H9 (cell line): ENCODE data around the gene ARPP21. TPM values are rescaled to one million over a fixed set of nuclear protein-coding genes. Genes with fewer than 3 reads are reported as not detected.

ENCODE experiments used
- DNase-seq: peaks from one replicate; pipeline ENCODE4 v3.0.0-alpha.2; 2017
- H2AFZ ChIP-seq: one replicate; pipeline ENCODE4 v1.6.1; 2013; ENCODE audit warnings: mild to moderate bottlenecking, low read length, control low read depth, moderate library complexity
- H2AK5ac ChIP-seq: 2 replicates; pipeline ENCODE4 v1.6.1; 2013; ENCODE audit warnings: low read length, control low read depth, mixed read lengths; ENCODE audit not compliant: insufficient read length
- H2BK120ac ChIP-seq: one replicate; pipeline ENCODE4 v1.6.1; 2013; ENCODE audit warnings: low read depth, mild to moderate bottlenecking, low read length, control low read depth, inconsistent platforms; ENCODE audit not compliant: poor library complexity, severe bottlenecking
- H2BK12ac ChIP-seq: 2 replicates; pipeline ENCODE4 v1.6.1; 2013; ENCODE audit warnings: low read length, control low read depth, mixed read lengths, low read depth; ENCODE audit not compliant: insufficient read length
- H2BK15ac ChIP-seq: 2 replicates; pipeline ENCODE4 v1.6.1; 2013; ENCODE audit warnings: low read depth, low read length, control low read depth
- H2BK20ac ChIP-seq: one replicate; pipeline ENCODE4 v1.6.1; 2013; ENCODE audit warnings: low read depth, mild to moderate bottlenecking, low read length, control low read depth, inconsistent platforms; ENCODE audit not compliant: poor library complexity, severe bottlenecking
- H2BK5ac ChIP-seq: 2 replicates; pipeline ENCODE4 v1.6.1; 2013; ENCODE audit warnings: low read length, control low read depth, mixed read lengths; ENCODE audit not compliant: insufficient read length
- H3K14ac ChIP-seq: 2 replicates; pipeline ENCODE4 v1.6.1; 2013; ENCODE audit warnings: low read length, control low read depth; ENCODE audit not compliant: insufficient read depth
- H3K18ac ChIP-seq: 2 replicates; pipeline ENCODE4 v1.6.1; 2013; ENCODE audit warnings: low read depth, mild to moderate bottlenecking, mixed read lengths, low read length, control low read depth; ENCODE audit not compliant: insufficient read length
- H3K23ac ChIP-seq: 2 replicates; pipeline ENCODE4 v1.6.1; 2013; ENCODE audit warnings: low read length, control low read depth, mixed read lengths, low read depth; ENCODE audit not compliant: insufficient read length
- H3K23me2 ChIP-seq: 2 replicates; pipeline ENCODE4 v1.6.1; 2013; ENCODE audit warnings: low read depth, mild to moderate bottlenecking, mixed read lengths, low read length, control low read depth; ENCODE audit not compliant: insufficient read length, poor library complexity, severe bottlenecking
- H3K27ac ChIP-seq: 2 replicates; pipeline ENCODE4 v1.5.1; 2013; ENCODE audit warnings: low read length, control low read depth, mixed read lengths, low read depth; ENCODE audit not compliant: insufficient read length
- H3K27me3 ChIP-seq: 2 replicates; pipeline ENCODE4 v1.6.1; 2013; ENCODE audit warnings: low read length, control low read depth, inconsistent platforms; ENCODE audit not compliant: insufficient read depth
- H3K4ac ChIP-seq: 2 replicates; pipeline ENCODE4 v1.6.1; 2013; ENCODE audit warnings: low read depth, mild to moderate bottlenecking, control low read depth, inconsistent platforms, low read length, moderate library complexity
- H3K4me1 ChIP-seq: 2 replicates; pipeline ENCODE4 v1.6.1; 2013; ENCODE audit warnings: low read length, control low read depth, inconsistent platforms; ENCODE audit not compliant: insufficient read depth
- H3K4me2 ChIP-seq: 2 replicates; pipeline ENCODE4 v1.6.1; 2013; ENCODE audit warnings: low read length, control low read depth, mixed read lengths; ENCODE audit not compliant: insufficient read length, insufficient read depth
- H3K56ac ChIP-seq: 2 replicates; pipeline ENCODE4 v1.6.1; 2013; ENCODE audit warnings: low read depth, mild to moderate bottlenecking, mixed read lengths, low read length, control low read depth; ENCODE audit not compliant: insufficient read length
- H3K79me1 ChIP-seq: 2 replicates; pipeline ENCODE4 v1.6.1; 2013; ENCODE audit warnings: low read depth, mild to moderate bottlenecking, moderate library complexity, low read length, control low read depth, inconsistent platforms; ENCODE audit not compliant: insufficient read depth, poor library complexity, severe bottlenecking
- H3K79me2 ChIP-seq: 2 replicates; pipeline ENCODE4 v1.6.1; 2013; ENCODE audit warnings: low read length, control low read depth, inconsistent platforms; ENCODE audit not compliant: insufficient read depth
- H3K9ac ChIP-seq: 2 replicates; pipeline ENCODE4 v1.6.1; 2013; ENCODE audit warnings: low read length, control low read depth, mixed read lengths; ENCODE audit not compliant: insufficient read length; ENCODE audit errors: extremely low read depth
- H3K9me3 ChIP-seq: one replicate; pipeline ENCODE4 v1.6.1; 2013; ENCODE audit warnings: low read depth, low read length, inconsistent platforms; ENCODE audit not compliant: control insufficient read depth
- H3T11ph ChIP-seq: one replicate; pipeline ENCODE4 v1.6.1; 2013; ENCODE audit warnings: mild to moderate bottlenecking, low read length, control low read depth, inconsistent platforms
- H4K20me1 ChIP-seq: one replicate; pipeline ENCODE4 v1.6.1; 2013; ENCODE audit not compliant: control insufficient read depth, insufficient read length, insufficient read depth
- H4K5ac ChIP-seq: 2 replicates; pipeline ENCODE4 v1.6.1; 2013; ENCODE audit warnings: low read depth, mild to moderate bottlenecking, mixed read lengths, low read length, control low read depth; ENCODE audit not compliant: insufficient read length
- H4K8ac ChIP-seq: replicated peaks from 2 replicates; pipeline ENCODE4 v1.6.1; 2013; ENCODE audit warnings: low read length, control low read depth, mixed read lengths, low read depth; ENCODE audit not compliant: insufficient read length
- H4K91ac ChIP-seq: 2 replicates; pipeline ENCODE4 v1.6.1; 2013; ENCODE audit warnings: low read depth, mild to moderate bottlenecking, moderate library complexity, mixed read lengths, low read length, control low read depth; ENCODE audit not compliant: insufficient read length
- H3K27ac Mint-ChIP-seq, 3 experiments: 2 replicates in 2 of 3; 3 replicates in 1 of 3; pipeline ENCODE4 v1.8.0; 2020 to 2021; ENCODE audit warnings: mixed read lengths in 3 of 3, mild to moderate bottlenecking in 1 of 3, moderate library complexity in 1 of 3
- H3K27me3 Mint-ChIP-seq: 2 replicates; pipeline ENCODE4 v1.8.0; 2021; ENCODE audit warnings: low read depth, mild to moderate bottlenecking, moderate library complexity, mixed read lengths
- H3K36me3 Mint-ChIP-seq, 3 experiments: 2 replicates in 2 of 3; 3 replicates in 1 of 3; pipeline ENCODE4 v1.8.0; 2020 to 2021; ENCODE audit warnings: low read depth in 3 of 3, mixed read lengths in 3 of 3; ENCODE audit not compliant: insufficient read depth in 1 of 3
- H3K4me1 Mint-ChIP-seq, 2 experiments: 2 replicates each; pipeline ENCODE4 v1.8.0; 2020; ENCODE audit warnings: mixed read lengths in 2 of 2
- H3K4me3 Mint-ChIP-seq, 2 experiments: 2 replicates in 1 of 2; 3 replicates in 1 of 2; pipeline ENCODE4 v1.8.0; 2020 to 2021; ENCODE audit warnings: mild to moderate bottlenecking in 2 of 2, mixed read lengths in 2 of 2, moderate library complexity in 1 of 2
- H3K9me3 Mint-ChIP-seq, 2 experiments: 2 replicates in 1 of 2; 3 replicates in 1 of 2; pipeline ENCODE4 v1.8.0; 2020; ENCODE audit warnings: mild to moderate bottlenecking in 2 of 2, mixed read lengths in 2 of 2, moderate library complexity in 1 of 2
- CTCF ChIP-seq: fragments of 200-600 bp; sonication (generic); conservative IDR thresholded peaks from 3 replicates; pipeline ENCODE4 v1.8.0; 2021; ENCODE audit warnings: antibody characterized with exemption, mild to moderate bottlenecking
- WGBS: extraction: QIAGEN DNeasy Blood & Tissue Kit; methylation state at CpG from one replicate; pipeline ENCODE4 v1.1.7; 2013; ENCODE audit warnings: missing lambda C conversion rate, low lambda C conversion rate, mixed read lengths; ENCODE audit not compliant: insufficient read length; ENCODE audit errors: extremely low coverage; 5-methylcytosine and 5-hydroxymethylcytosine counted together
- total RNA-seq: library from RNA; stranded (reverse); gene quantifications from 2 replicates; pipeline ENCODE4 v1.2.1, GENCODE V29; 2021

Gene ARPP21
- total RNA-seq, 1 experiment from 2014 or later, result not detected

DNA sequence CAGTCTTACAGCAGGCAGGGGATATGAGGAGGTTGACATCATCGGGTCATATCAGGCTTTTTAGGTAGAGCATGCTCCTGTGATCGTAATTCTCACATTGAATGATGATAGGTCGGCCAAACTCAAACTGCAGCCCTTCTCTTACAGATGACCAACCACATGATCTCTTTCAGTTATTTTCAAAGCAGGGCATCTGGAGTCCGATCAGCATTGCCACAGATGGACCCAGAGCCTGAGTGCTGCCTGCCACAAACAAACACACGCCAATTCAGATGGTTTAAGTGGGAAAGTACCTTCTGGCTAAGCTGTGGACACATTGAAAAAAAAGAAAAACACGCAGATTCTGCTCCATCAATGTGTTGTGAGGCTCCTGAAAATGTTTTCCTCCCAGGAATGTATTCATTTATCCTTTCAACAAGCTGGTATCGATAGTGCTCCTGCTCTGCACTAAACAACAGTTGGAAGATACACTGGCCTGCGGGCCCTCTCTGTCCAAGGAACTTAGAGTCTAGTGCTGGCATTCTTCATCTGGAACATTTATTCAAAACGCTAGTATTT lies 31.2 kb downstream of the ARPP21 start:
- no peak overlapping the region for H3K18ac ChIP-seq
- no peaks in the 10 kb centered on the region for H3K27me3 Mint-ChIP-seq
- H3K9me3 ChIP-seq, result no peaks in the 10 kb centered on the region
- H3T11ph ChIP-seq, result no peak overlapping the region
- H3K27me3 ChIP-seq, result no peaks in the 10 kb centered on the region
- no peaks in the 10 kb centered on the region for H3K4me1 ChIP-seq
- no peaks in the 10 kb centered on the region for H3K9me3 Mint-ChIP-seq
- H4K8ac ChIP-seq, result no peak overlapping the region
- TF ChIP-seq CTCF, result no peak
- no peak overlapping the region for H3K14ac ChIP-seq
- no peaks in the 10 kb centered on the region for H3K36me3 Mint-ChIP-seq
- no peak overlapping the region for H3K4me2 ChIP-seq
- H3K4me3 Mint-ChIP-seq, result no peak overlapping the region
- no peak overlapping the region for H2BK15ac ChIP-seq
- H4K20me1 ChIP-seq, result no peaks in the 10 kb centered on the region
- no peak overlapping the region for H2BK5ac ChIP-seq
- WGBS, result no CpG with 5 or more reads among the region's 9 CpGs
- no peak overlapping the region for H2BK120ac ChIP-seq
- H2AK5ac ChIP-seq, result no peak overlapping the region
- H3K27ac Mint-ChIP-seq, result no peak overlapping the region
- H2BK20ac ChIP-seq, result no peak overlapping the region
- no peaks in the 10 kb centered on the region for H3K79me2 ChIP-seq
- H3K9ac ChIP-seq, result no peak overlapping the region
- H3K79me1 ChIP-seq, result no peaks in the 10 kb centered on the region
- no peak overlapping the region for H4K91ac ChIP-seq
- H3K4me1 Mint-ChIP-seq, result no peaks in the 10 kb centered on the region
- H3K4ac ChIP-seq, result no peak overlapping the region
- no peaks in the 10 kb centered on the region for H3K23me2 ChIP-seq
- H3K27ac ChIP-seq, result no peak overlapping the region
- H3K56ac ChIP-seq, result no peak overlapping the region
- no peak overlapping the region for H2AFZ ChIP-seq
- no peak for DNase-seq
- H2BK12ac ChIP-seq, result no peak overlapping the region
- no peak overlapping the region for H4K5ac ChIP-seq
- H3K23ac ChIP-seq, result peak overlapping the region; percentile 27
